ENCODE results near the gene UPF3A. TPM values are rescaled to one million over a fixed set of nuclear protein-coding genes. Genes with fewer than 3 reads are reported as not detected.
A peak's percentile ranks its signal among the peaks of the same experiment; 100 is the strongest.

UPF3A gene
- total RNA-seq, 1 donor from 2014 or later: 79.8 TPM

GRCh38 chr13:114275304-114275703 is 6.1 kb upstream of the UPF3A start:
- Histone ChIP-seq H3K27me3 (no peaks in the 10 kb centered on the region), H3K9me3 (no peaks in the 10 kb centered on the region), H3K4me3 (no peak overlapping the region), H3K4me1 (peaks cover 0 to under 1% of the 10 kb centered on the region in 2 donors), H3K27ac (no peak overlapping the region), H3K36me3 (peaks cover 16 to 39% of the 10 kb centered on the region in 2 donors)
- TF ChIP-seq CTCF (IDR thresholded peaks at IDR 0.05): no peak
- intact Hi-C loops (cut with DNase I): no loop called here
- no peak for DNase-seq (ENCODE audit: low spot score in 2 of 2)

GRCh38 chr13:114279146-114279545 is 2.3 kb upstream of the UPF3A start:
- H3K4me3 ChIP-seq: no peak overlapping the region
- no peaks in the 10 kb centered on the region for H3K27me3 ChIP-seq
- intact Hi-C loops (cut with DNase I): no loop called here
- H3K27ac ChIP-seq: no peak overlapping the region
- no peak for TF ChIP-seq CTCF (IDR thresholded peaks at IDR 0.05)
- no peak for DNase-seq (ENCODE audit: low spot score in 2 of 2)
- peaks cover 0 to 16% of the 10 kb centered on the region in 2 donors for H3K4me1 ChIP-seq
- H3K36me3 ChIP-seq: peaks cover 9 to 13% of the 10 kb centered on the region in 2 donors
- H3K9me3 ChIP-seq: no peaks in the 10 kb centered on the region

- H3K36me3 ChIP-seq: peaks cover 3 to 10% of the 10 kb centered on the region in 2 donors
- TF ChIP-seq CTCF (IDR thresholded peaks at IDR 0.05): no peak
- H3K27ac ChIP-seq: peak overlapping the region in 1 of 2 donors; percentile 0
- no peaks in the 10 kb centered on the region for H3K27me3 ChIP-seq
- H3K4me3 ChIP-seq: peak overlapping the region in 1 of 2 donors; percentile 71
- DNase-seq (ENCODE audit: low spot score in 2 of 2): no peak
- intact Hi-C loops (cut with DNase I): no loop called here
- H3K9me3 ChIP-seq: no peaks in the 10 kb centered on the region
- peaks cover 0 to 16% of the 10 kb centered on the region in 2 donors for H3K4me1 ChIP-seq
Measured at GRCh38 chr13:114279758-114280355, 1.5 kb upstream of the UPF3A start.

- H3K9me3 ChIP-seq: no peaks in the 10 kb centered on the region
- peak overlapping the region; percentile 71 to 82 for H3K4me3 ChIP-seq
- H3K27ac ChIP-seq: peak overlapping the region; percentile 96 to 97
- intact Hi-C loops (cut with DNase I): no loop called here
- TF ChIP-seq CTCF (IDR thresholded peaks at IDR 0.05): no peak
- peak in 1 of 2 donors; percentile 69 for DNase-seq (ENCODE audit: low spot score in 2 of 2)
- H3K36me3 ChIP-seq: peaks cover 5 to 6% of the 10 kb centered on the region in 2 donors
- peaks cover 0 to 16% of the 10 kb centered on the region in 2 donors for H3K4me1 ChIP-seq
- no peaks in the 10 kb centered on the region for H3K27me3 ChIP-seq
Measured at GRCh38 chr13:114282041-114282670, 755 bp downstream of the UPF3A start.

- H3K36me3 ChIP-seq: peaks cover 8 to 20% of the 10 kb centered on the region in 2 donors
- TF ChIP-seq CTCF (IDR thresholded peaks at IDR 0.05): no peak
- intact Hi-C loops (cut with DNase I): no loop called here
- H3K4me3 ChIP-seq: no peak overlapping the region
- H3K9me3 ChIP-seq: no peaks in the 10 kb centered on the region
- H3K27ac ChIP-seq: no peak overlapping the region
- no peaks in the 10 kb centered on the region for H3K27me3 ChIP-seq
- peaks cover 0 to 16% of the 10 kb centered on the region in 2 donors for H3K4me1 ChIP-seq
- DNase-seq (ENCODE audit: low spot score in 2 of 2): no peak
Measured at GRCh38 chr13:114283576-114283975, 2.2 kb downstream of the UPF3A start.

All from ascending aorta (tissue), 2 donors.